ENCODE measurements around the gene ANKRD2.
"Not testable (repeated sequence)": the region's sequence is repeated elsewhere in the genome, so short reads cannot be mapped to it uniquely, and the experiment has no call there.

Gene ANKRD2

DNA sequence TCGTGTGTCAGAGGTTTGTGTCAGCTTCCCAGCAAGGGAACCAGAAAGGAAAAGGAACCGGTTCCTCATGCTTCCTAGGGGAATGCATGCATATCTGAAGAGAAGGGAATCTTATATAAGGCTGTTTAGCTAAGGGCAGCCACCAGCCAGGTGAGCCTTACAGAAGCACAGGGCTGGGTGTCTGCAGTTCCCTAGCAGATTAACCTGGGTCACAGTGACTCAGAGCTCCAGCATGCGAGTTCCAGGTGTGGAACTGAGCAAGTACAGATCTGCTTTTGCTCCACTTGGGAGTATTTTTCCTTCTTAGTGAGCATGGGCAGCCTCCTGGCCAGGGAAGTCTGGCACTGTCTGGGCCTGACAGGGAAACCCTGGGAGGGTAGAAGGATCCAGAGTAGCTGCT lies 957 bp upstream of the ANKRD2 start:
- no peak for DNase-seq (ENCODE audit: low read depth)

GRCh38 chr10:97573021-97573420 lies 442 bp downstream of the ANKRD2 start:
- DNase-seq (ENCODE audit: low read depth), result no peak
- no peak overlapping the region for H3K4me3 ChIP-seq (ENCODE audit: low read depth, low read length)
- TF ChIP-seq, protein P1, sequence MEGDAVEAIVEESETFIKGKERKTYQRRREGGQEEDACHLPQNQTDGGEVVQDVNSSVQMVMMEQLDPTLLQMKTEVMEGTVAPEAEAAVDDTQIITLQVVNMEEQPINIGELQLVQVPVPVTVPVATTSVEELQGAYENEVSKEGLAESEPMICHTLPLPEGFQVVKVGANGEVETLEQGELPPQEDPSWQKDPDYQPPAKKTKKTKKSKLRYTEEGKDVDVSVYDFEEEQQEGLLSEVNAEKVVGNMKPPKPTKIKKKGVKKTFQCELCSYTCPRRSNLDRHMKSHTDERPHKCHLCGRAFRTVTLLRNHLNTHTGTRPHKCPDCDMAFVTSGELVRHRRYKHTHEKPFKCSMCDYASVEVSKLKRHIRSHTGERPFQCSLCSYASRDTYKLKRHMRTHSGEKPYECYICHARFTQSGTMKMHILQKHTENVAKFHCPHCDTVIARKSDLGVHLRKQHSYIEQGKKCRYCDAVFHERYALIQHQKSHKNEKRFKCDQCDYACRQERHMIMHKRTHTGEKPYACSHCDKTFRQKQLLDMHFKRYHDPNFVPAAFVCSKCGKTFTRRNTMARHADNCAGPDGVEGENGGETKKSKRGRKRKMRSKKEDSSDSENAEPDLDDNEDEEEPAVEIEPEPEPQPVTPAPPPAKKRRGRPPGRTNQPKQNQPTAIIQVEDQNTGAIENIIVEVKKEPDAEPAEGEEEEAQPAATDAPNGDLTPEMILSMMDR (IDR thresholded peaks at IDR 0.05; ENCODE audit: low read depth, low read length, missing control alignments), result no peak

More for the DNA sequence above, 957 bp upstream of the ANKRD2 start:
- TF ChIP-seq, protein P1 (IDR thresholded peaks at IDR 0.05; ENCODE audit: low read depth, low read length, missing control alignments), result no peak
- H3K4me3 ChIP-seq (ENCODE audit: low read depth, low read length), result no peak overlapping the region

DNA sequence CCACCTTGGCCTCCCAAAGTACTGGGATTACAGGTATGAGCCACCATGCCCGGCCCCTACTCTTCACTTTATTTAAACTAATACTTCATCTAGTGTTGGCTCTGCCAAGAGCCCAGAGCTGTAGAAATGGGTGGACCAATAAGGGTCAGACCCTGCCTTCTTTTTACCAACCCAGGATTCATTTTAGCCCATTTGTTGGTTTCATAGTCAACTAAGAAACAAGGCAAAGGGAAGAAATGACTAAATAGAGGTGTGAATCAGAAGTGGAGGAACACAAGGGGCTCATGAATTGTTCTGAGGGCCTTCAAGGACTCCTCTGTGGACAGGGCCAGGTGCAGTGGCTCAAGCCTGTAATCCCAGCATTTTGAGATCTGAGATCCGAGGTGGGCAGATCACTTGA lies 1.1 kb downstream of the ANKRD2 start:
- DNase-seq (ENCODE audit: low read depth), result no peak
- TF ChIP-seq, protein P1 (IDR thresholded peaks at IDR 0.05; ENCODE audit: low read depth, low read length, missing control alignments), result no peak
- no peak overlapping the region for H3K4me3 ChIP-seq (ENCODE audit: low read depth, low read length)

- H3K4me3 ChIP-seq (ENCODE audit: low read depth, low read length), result no peak overlapping the region
- TF ChIP-seq, protein P1 (IDR thresholded peaks at IDR 0.05; ENCODE audit: low read depth, low read length, missing control alignments), result no peak
- no peak for DNase-seq (ENCODE audit: low read depth)
Observed at GRCh38 chr10:97574374-97575126, 2.0 kb downstream of the ANKRD2 start.

DNA sequence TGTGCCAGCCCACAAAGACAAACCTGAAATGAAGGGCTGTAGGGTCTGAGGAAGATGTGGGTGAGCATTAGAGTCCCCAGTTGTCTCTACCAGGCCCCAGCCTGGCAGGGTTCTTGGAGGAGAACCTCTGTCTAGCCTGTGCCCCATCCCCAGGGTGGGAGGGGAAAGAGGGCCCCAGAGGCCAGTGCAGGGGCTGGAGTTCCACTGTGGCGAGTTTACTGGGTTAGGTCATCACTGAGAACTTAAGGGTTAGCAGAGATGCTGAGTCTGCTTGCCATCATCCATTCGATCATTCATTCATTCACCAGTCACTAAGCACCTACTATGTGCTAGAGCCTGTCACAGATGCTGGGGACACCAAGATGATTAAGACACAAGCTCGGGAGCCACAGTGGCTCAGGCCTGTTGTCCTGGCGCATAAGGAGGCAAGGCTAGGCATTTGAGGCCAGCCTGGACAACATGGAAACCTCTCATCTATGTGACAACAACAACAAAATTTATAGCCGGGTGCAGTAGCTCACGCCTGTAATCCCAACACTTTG lies 2.6 kb downstream of the ANKRD2 start:
- TF ChIP-seq, protein P1 (IDR thresholded peaks at IDR 0.05; ENCODE audit: low read depth, low read length, missing control alignments), result no peak
- H3K4me3 ChIP-seq (ENCODE audit: low read depth, low read length), result no peak overlapping the region
- DNase-seq (ENCODE audit: low read depth), result no peak

- DNase-seq (ENCODE audit: low read depth); H3K4me3 ChIP-seq (ENCODE audit: low read depth, low read length): not testable (repeated sequence)
Observed at GRCh38 chr10:97576487-97576886, 3.9 kb downstream of the ANKRD2 start.

DNA sequence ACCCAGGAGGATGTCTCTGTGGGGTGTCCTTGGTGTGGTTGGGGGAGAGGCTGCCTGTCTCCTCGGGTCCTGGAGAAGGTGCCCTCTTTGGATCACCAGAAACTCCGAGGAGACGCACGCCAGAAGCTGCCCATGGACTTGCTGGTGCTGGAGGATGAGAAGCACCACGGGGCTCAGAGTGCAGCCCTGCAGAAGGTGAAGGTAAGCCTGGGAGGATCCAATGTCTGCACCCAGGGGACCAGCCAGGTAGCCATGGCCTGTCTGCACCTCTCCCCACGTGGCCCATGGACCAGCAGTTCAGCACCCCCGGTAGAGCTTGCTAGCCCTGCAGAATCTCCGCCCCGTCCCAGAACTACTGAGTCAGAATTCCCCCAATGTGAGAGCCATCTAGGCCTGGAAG lies 5.1 kb downstream of the ANKRD2 start:
- no peak overlapping the region for H3K4me3 ChIP-seq (ENCODE audit: low read depth, low read length)
- TF ChIP-seq, protein P1 (IDR thresholded peaks at IDR 0.05; ENCODE audit: low read depth, low read length, missing control alignments), result no peak
- DNase-seq (ENCODE audit: low read depth), result no peak
